Kidney (tissue), 14 donors: Measurements from ENCODE around the gene FUZ. TPM values are rescaled to one million over a fixed set of nuclear protein-coding genes. Genes with fewer than 3 reads are reported as not detected.
A peak's percentile ranks its signal among the peaks of the same experiment; 100 is the strongest.

Experiments
- DNase-seq, 5 donors: peaks; one replicate each; pipeline ENCODE4 v3.0.0-alpha.2; 2013 to 2020
- FAIRE-seq: peaks from 2 replicates; lab custom pipeline; 2012; peaks lifted over from hg19 to GRCh38; lab: Jason Lieb, UNC
- H3K27ac ChIP-seq, 2 donors: one replicate each; pipeline ENCODE4 v1.7.0; 2013; ENCODE audit warnings: low read depth in 2 of 2, low read length in 2 of 2, inconsistent platforms in 1 of 2
- H3K27me3 ChIP-seq: one replicate; pipeline ENCODE4 v1.7.1; 2013; ENCODE audit warnings: low read length, inconsistent platforms; ENCODE audit not compliant: control insufficient read depth, insufficient read depth
- H3K36me3 ChIP-seq, 3 donors: one replicate each; pipeline versions ENCODE4 v1.7.0 to v1.7.1; 2013; ENCODE audit warnings: low read length in 3 of 3, control low read depth in 1 of 3, inconsistent platforms in 1 of 3; ENCODE audit not compliant: insufficient read depth in 3 of 3, control insufficient read depth in 2 of 3
- H3K4me1 ChIP-seq, 3 donors: one replicate each; pipeline versions ENCODE4 v1.7.0 to v1.7.1; 2013; ENCODE audit warnings: low read length in 3 of 3, inconsistent platforms in 1 of 3, low read depth in 1 of 3; ENCODE audit not compliant: control insufficient read depth in 2 of 3, insufficient read depth in 2 of 3
- H3K4me3 ChIP-seq, 3 donors: one replicate each; pipeline versions ENCODE4 v1.7.0 to v1.8.1; 2013; ENCODE audit warnings: low read length in 3 of 3, control low read depth in 1 of 3, inconsistent platforms in 1 of 3
- H3K9ac ChIP-seq, 3 donors: one replicate each; pipeline versions ENCODE4 v1.7.0 to v1.7.1; 2013; ENCODE audit warnings: low read length in 3 of 3, control low read depth in 1 of 3, inconsistent platforms in 1 of 3
- H3K9me3 ChIP-seq, 3 donors: one replicate each; pipeline versions ENCODE4 v1.7.0 to v1.7.1; 2013; ENCODE audit warnings: low read length in 3 of 3, control low read depth in 1 of 3, inconsistent platforms in 1 of 3; ENCODE audit not compliant: control insufficient read depth in 2 of 3, insufficient read depth in 1 of 3
- CTCF ChIP-seq: IDR thresholded peaks from 3 replicates; pipeline ENCODE4 v1.5.1; 2012; ENCODE audit warnings: mild to moderate bottlenecking, moderate library complexity, borderline replicate concordance; ENCODE audit not compliant: insufficient read depth; ENCODE audit errors: extremely low read depth
- intact Hi-C: fragments of 100-400 bp; cut with DNase I; formaldehyde crosslinking; loops from one replicate; pipeline ENCODE4 v1.11.1; 2022
- polyA plus RNA-seq: library from polyadenylated mRNA; stranded (reverse); fragments of 350-450 nt; fragmentation: Illumina TruSeq; extraction: RNeasy Lipid Tissue Mini Kit (QIAGEN cat#74804); gene quantifications from one replicate; pipeline ENCODE4 v1.2.3, GENCODE V29; 2014; ENCODE audit warnings: low read depth, low replicate concordance; ENCODE audit not compliant: insufficient read depth
- total RNA-seq: library from RNA; stranded (reverse); fragmentation: NEBNext Ultra II Directional; extraction: Animal tissue kit (Norgen Biotek cat#: 25700); gene quantifications from one replicate; pipeline ENCODE4 v1.2.1, GENCODE V29; 2021
- donor health status: control.
- donor health status: control.
- donor health status: control.
- donor health status: control.
- donor health status: control.
- donor health status: DM: yes; HTN: yes; CAD: no.
- donor health status: Normal renal cell carcinoma (clear cell type).

FUZ gene
- total and polyA plus RNA-seq, 2 donors from 2014 or later = 26.9 to 51.2 TPM

- Histone ChIP-seq H3K4me3 (no peak overlapping the region), H3K9me3 (no peaks in the 10 kb centered on the region), H3K9ac (no peak overlapping the region), H3K27ac (no peak overlapping the region), H3K4me1 (peaks cover 0 to 9% (median 6%) of the 10 kb centered on the region in 3 donors), H3K36me3 (peaks cover 0 to 31% (median 9%) of the 10 kb centered on the region in 3 donors), H3K27me3 (no peaks in the 10 kb centered on the region)
- no peak for FAIRE-seq
- intact Hi-C loops = no loop called here
- peak in 1 of 5 donors; percentile 75 for DNase-seq
- TF ChIP-seq CTCF = no peak
Measured at GRCh38 chr19:49857061-49857837, 44.2 kb upstream of the FUZ start.

GRCh38 chr19:49856574-49857021 lies 43.5 kb upstream of the FUZ start:
- DNase-seq (peak in 1 of 5 donors; percentile 37), FAIRE-seq (no peak)
- no peak overlapping the region for H3K4me3 ChIP-seq
- H3K9ac ChIP-seq = no peak overlapping the region
- H3K27ac ChIP-seq = no peak overlapping the region
- no peaks in the 10 kb centered on the region for H3K9me3 ChIP-seq
- intact Hi-C loops = no loop called here
- TF ChIP-seq CTCF = no peak
- H3K4me1 ChIP-seq = peaks cover 0 to 13% (median 9%) of the 10 kb centered on the region in 3 donors
- H3K27me3 ChIP-seq = no peaks in the 10 kb centered on the region
- H3K36me3 ChIP-seq = peaks cover 0 to 31% (median 9%) of the 10 kb centered on the region in 3 donors

- H3K27ac ChIP-seq = no peak overlapping the region
- H3K9me3 ChIP-seq = no peaks in the 10 kb centered on the region
- no peak for TF ChIP-seq CTCF
- H3K36me3 ChIP-seq = peaks cover 0 to 28% (median 9%) of the 10 kb centered on the region in 3 donors
- DNase-seq = peak in 1 of 5 donors; percentile 47
- no peaks in the 10 kb centered on the region for H3K27me3 ChIP-seq
- peaks cover 0 to 13% (median 9%) of the 10 kb centered on the region in 3 donors for H3K4me1 ChIP-seq
- intact Hi-C loops = no loop called here
- H3K9ac ChIP-seq = no peak overlapping the region
- FAIRE-seq = no peak
- H3K4me3 ChIP-seq = no peak overlapping the region
Measured at GRCh38 chr19:49855676-49856573, 42.8 kb upstream of the FUZ start.
